ENCODE results near the gene DLEC1.
A peak's percentile ranks its signal among the peaks of the same experiment; 100 is the strongest.

DLEC1 gene

DNA sequence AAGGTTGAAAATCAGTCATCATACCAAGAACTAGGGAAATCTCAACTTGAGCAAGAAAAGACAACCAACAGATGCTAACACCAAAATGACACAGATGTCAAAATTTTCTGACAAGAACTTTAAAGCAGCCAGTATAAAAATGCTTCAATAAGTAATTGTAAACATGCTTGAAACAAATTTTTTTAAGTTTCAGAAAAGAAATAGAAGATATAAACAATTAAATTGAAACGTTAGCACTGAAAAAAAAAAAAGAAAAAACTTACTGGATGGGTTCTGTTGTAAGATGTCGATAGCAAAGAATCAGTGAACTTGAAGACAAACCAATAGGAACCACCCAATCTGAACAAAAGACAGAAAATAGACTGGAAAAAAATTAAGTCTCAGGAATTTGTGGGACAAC lies 107.5 kb downstream of the DLEC1 start:
- in situ Hi-C loops (cut with HindIII; ENCODE audit: low pct_unique_long_range_greater_than_20kb, low sequenced_read_pairs): no loop called here
- no peak for TF ChIP-seq JUND (IDR thresholded peaks at IDR 0.05; ENCODE audit: low read depth)
- no peak for DNase-seq (ENCODE audit: low read depth in 1 of 2, low spot score in 1 of 2)

DNA sequence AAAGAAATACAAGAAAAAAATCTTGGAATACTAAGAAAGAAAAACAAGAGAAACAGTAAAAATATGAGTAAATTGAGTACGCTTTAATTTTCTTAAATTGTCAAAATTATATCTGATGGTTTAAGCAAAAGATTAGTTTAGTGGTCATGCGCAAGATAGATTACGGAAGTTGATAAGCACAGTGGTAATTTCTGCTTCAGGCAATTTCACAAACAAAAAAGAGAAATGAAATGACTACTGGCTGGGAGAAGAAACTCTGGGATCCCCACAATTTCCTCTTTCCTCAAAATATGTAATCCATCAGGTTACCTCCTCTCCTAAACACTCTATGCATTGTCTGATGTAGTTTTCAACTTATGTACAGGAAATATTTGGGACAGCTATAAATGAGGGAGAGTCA lies 108.4 kb downstream of the DLEC1 start:
- TF ChIP-seq JUND (IDR thresholded peaks at IDR 0.05; ENCODE audit: low read depth): no peak
- in situ Hi-C loops (cut with HindIII; ENCODE audit: low pct_unique_long_range_greater_than_20kb, low sequenced_read_pairs): no loop called here

DNA sequence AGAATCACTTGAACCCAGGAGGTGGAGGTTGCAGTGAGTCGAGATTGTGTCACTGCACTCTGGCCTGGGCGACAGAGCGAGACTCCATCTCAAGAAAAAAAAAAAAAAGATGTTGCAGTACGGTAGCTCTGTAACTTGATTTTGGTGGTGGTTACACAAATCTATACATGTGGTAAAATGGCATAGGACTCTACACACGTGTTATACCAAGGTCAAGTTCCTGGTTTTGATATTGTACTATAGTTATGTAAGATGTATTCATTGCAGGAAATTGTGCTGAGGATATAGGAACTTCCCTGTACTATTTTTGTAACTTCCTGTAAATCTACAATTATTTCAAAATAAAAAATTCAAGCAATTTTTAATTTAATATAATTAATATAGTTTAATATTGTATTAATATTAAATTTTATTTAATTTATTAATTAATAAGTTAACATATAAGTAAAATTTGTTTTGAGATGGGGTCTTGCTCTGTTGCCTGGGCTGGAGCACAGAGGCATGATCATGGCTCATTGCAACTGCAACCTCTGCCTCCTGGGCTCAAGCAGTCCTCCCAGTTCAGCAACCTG lies 109.4 kb downstream of the DLEC1 start:
- in situ Hi-C loops (cut with HindIII; ENCODE audit: low pct_unique_long_range_greater_than_20kb, low sequenced_read_pairs): no loop called here
- DNase-seq (ENCODE audit: low read depth in 1 of 2, low spot score in 1 of 2): no peak
- TF ChIP-seq JUND (IDR thresholded peaks at IDR 0.05; ENCODE audit: low read depth): no peak

More for the DNA sequence above, 108.4 kb downstream of the DLEC1 start:
- DNase-seq (ENCODE audit: low read depth in 1 of 2, low spot score in 1 of 2): no peak

DNA sequence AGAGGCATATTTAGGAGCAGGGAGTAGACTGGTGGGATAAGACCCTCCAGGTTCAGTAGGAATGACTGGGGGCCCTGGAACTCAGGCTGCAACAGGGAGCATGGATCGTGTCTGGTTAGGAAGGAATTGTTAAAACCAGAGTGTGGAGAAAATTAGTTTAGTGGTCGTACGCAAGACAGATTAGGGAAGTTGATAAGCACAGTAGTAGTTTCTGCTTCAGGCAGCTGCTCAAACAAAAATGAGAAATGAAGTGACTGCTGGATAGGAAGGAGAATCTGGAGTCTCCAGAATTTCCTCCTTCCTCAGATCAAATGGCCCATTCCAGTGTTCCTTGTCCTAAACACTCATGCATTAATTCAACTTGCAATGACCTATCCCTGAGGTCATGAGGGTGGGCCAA lies 110.7 kb downstream of the DLEC1 start:
- TF ChIP-seq JUND (IDR thresholded peaks at IDR 0.05; ENCODE audit: low read depth): no peak
- in situ Hi-C loops (cut with HindIII; ENCODE audit: low pct_unique_long_range_greater_than_20kb, low sequenced_read_pairs): no loop called here
- DNase-seq (ENCODE audit: low read depth in 1 of 2, low spot score in 1 of 2): no peak

DNA sequence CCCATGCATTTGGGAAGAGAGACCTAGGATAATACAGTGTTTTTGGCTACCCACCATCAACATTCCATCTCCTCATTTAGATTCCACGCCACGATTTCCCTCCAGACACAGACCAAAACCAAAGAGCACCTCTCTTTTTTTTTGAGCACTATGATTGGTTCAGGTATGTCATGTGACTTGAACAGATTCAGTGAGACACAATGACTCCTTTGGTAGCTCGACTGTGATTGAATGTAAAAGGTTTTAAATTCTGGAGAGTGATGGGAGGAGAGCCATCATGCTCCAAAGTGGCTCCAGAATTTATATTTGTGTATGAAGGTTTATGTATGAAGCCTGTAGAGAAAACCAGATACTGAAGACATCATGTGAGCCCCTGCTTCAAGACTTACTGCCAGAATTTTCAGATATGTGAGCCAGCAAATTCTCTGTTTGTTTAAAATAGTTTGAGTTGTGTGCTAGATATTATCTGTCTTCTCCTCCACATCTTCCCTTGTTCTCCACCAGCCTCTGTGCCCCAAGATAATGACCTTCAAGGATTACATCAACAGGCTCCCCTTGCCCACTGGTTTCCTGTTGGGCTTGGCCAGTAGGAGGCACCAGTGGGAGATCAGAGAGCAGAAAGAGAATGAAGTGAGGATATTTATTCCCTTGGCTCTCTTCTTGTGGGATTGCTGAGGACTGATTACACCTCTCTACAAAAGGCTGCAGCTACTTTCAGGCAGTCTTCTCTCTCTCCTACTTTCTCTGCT lies 111.9 kb downstream of the DLEC1 start:
- in situ Hi-C loops (cut with HindIII; ENCODE audit: low pct_unique_long_range_greater_than_20kb, low sequenced_read_pairs): no loop called here

DNA sequence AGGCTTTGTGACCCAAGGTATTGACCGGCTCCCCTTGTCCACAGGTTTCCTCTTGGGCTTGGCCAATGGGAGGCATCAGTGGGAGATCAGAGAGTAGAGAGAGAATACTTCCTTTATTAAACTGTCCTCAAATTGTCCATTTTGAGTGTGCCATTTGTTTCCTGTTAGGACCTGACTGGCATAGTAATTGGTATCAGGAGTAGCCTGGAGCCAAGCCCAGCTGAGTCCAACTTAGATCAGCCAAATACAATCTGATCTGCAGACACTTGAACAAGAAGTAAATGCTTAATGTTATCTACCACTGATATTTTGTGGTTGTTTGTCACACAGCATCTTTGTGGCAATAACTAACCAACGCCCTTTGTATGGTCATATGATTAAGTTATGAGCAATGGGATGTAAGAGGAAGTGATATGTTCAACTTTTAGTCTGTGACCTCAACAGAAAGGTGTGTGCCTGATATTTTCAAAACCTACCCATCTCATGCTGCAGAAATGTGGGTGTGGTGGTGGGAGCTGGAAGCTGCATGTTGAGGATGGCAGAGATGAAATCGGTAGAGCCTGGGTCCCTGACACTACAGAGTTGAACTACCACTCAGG lies 112.8 kb downstream of the DLEC1 start:
- in situ Hi-C loops (cut with HindIII; ENCODE audit: low pct_unique_long_range_greater_than_20kb, low sequenced_read_pairs): no loop called here
- TF ChIP-seq JUND (IDR thresholded peaks at IDR 0.05; ENCODE audit: low read depth): no peak
- DNase-seq (ENCODE audit: low read depth in 1 of 2, low spot score in 1 of 2): no peak

More for the DNA sequence above, 111.9 kb downstream of the DLEC1 start:
- TF ChIP-seq JUND (IDR thresholded peaks at IDR 0.05; ENCODE audit: low read depth): no peak
- DNase-seq (ENCODE audit: low read depth in 1 of 2, low spot score in 1 of 2): peak in 1 of 2 experiments; percentile 42

DNA sequence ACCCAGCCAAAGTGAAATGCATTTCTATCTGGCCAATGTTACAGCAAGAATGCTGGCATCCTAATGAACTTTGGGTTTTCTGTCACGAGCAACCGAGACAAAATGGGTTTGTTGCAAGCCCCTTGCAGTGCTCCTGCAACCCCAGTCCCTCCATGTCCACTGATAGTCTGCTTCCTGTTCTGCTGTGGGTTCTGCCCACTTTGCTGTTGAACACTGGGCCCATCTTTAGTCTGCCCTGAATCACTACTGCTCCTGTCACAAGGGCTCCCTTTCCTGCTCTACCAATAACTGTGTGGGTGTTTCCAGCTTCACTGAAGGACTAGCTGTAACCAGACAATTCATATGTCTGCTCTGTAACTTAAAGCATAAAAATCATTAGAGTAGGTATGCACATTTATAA lies 113.6 kb downstream of the DLEC1 start:
- no peak for DNase-seq (ENCODE audit: low read depth in 1 of 2, low spot score in 1 of 2)
- no peak for TF ChIP-seq JUND (IDR thresholded peaks at IDR 0.05; ENCODE audit: low read depth)
- in situ Hi-C loops (cut with HindIII; ENCODE audit: low pct_unique_long_range_greater_than_20kb, low sequenced_read_pairs): no loop called here

DNA sequence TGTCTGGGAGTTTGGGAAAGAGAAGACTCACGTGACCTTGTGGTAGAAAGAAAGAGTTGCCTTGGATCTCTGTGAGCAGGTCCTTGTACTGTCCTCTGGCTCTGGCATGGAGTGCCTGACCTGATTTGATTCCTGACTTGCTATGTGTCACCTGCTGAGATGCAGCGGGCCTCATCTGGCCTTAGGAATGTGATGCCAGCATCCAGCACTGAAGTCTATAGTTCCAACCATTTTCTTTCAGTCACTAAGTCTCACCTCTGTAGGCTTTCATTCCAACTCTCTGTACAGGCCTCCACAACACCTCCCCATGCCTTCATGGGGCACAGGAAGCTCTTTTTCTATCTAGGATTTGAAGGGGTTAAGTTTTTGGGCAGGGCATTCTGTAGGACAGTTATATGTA lies 114.2 kb downstream of the DLEC1 start:
- in situ Hi-C loops (cut with HindIII; ENCODE audit: low pct_unique_long_range_greater_than_20kb, low sequenced_read_pairs): no loop called here
- no peak for DNase-seq (ENCODE audit: low read depth in 1 of 2, low spot score in 1 of 2)
- TF ChIP-seq JUND (IDR thresholded peaks at IDR 0.05; ENCODE audit: low read depth): no peak

DNA sequence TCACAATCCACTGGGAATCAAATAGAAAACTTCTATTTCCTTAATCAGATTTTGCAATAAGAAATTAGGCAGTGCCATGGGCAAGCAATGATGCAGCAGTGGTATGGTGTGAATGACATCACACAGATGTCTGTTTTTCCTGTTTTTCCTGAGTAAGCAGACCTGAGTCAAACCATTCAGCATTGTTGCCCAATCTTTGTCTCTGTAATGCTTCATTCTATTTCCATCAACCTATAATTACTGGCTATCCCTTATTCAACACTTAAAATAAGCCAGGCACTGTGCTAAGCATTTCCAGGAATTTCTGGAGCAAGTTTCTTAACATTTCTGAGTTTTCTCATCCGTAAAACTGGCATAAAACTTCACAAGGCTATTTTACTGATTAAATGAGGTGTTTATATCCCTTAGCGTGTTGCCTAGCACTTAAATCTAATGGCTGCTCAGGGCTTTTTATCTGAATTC lies 115.1 kb downstream of the DLEC1 start:
- in situ Hi-C loops (cut with HindIII; ENCODE audit: low pct_unique_long_range_greater_than_20kb, low sequenced_read_pairs): no loop called here
- TF ChIP-seq JUND (IDR thresholded peaks at IDR 0.05; ENCODE audit: low read depth): no peak
- DNase-seq (ENCODE audit: low read depth in 1 of 2, low spot score in 1 of 2): peak; percentile 25 to 87

DNA sequence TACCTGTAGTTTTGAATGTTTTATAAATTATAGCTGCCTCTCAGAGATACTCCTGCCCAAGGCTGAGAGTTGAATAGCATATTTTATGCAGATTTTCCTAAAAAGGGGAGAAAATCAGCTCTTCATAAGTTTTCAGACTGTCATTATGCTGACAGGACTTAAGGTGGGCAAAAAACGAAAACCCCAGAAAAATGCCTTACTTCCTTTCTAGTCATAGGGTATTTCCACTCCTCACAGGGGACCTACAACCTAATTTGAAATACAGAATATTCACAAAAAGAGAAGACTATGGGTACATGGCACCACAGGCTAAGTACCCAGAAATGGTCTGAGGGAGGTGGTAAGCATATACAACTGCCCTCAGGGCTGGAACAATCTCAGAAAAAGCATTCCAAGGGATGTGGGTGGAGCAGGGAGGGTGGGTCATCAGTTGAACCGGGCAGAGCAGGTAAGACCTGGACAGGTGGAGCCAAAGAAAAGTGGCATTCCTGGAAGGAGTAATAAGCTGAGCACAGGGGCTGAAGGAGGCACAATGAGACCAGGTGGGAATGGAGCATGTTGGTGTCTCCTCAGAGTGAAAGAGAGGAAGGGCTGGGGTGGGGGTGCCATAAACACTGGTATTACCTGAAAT lies 115.7 kb downstream of the DLEC1 start:
- TF ChIP-seq JUND (IDR thresholded peaks at IDR 0.05; ENCODE audit: low read depth): no peak
- in situ Hi-C loops (cut with HindIII; ENCODE audit: low pct_unique_long_range_greater_than_20kb, low sequenced_read_pairs): no loop called here
- peak in 1 of 2 experiments; percentile 31 for DNase-seq (ENCODE audit: low read depth in 1 of 2, low spot score in 1 of 2)

DNA sequence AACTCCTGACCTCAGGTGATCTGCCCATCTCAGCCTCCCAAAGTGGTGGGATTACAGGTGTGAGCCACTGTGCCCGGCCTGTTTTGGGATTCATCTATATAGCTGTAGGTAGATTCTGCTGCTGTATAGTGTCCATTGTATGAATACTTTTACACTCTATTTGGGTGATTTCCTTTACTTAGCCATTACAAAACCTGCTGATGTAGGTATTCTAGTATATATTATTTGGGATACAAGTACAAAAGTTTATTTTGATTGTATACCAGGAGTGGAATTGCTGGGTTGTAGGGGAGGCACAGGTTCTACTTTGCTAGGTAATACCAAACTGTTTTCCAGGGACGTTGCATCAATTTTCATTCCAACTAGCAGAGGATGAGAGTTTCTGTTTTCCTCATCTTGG lies 116.8 kb downstream of the DLEC1 start:
- in situ Hi-C loops (cut with HindIII; ENCODE audit: low pct_unique_long_range_greater_than_20kb, low sequenced_read_pairs): no loop called here
- TF ChIP-seq JUND (IDR thresholded peaks at IDR 0.05; ENCODE audit: low read depth): no peak
- no peak for DNase-seq (ENCODE audit: low read depth in 1 of 2, low spot score in 1 of 2)

DNA sequence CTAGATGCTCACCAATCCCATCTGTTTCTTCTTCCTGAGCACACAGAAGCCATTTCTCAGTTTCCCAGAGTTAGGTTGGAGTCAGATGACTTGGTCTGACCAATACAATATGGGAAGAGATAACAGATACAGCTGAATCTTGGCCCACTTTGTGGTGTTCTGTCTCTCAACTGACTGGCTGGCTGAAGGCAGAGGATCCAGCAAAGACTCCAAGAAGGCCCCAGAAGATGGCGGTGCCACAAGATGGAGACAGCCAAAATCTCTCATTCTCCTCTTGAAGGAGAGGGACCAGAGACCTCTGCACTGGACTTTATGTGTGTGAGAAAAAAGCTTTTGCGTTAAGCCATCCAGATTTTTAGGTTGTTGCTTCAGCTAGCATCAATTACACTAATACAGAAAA lies 118.1 kb downstream of the DLEC1 start:
- in situ Hi-C loops (cut with HindIII; ENCODE audit: low pct_unique_long_range_greater_than_20kb, low sequenced_read_pairs): no loop called here
- TF ChIP-seq JUND (IDR thresholded peaks at IDR 0.05; ENCODE audit: low read depth): no peak
- no peak for DNase-seq (ENCODE audit: low read depth in 1 of 2, low spot score in 1 of 2)

DNA sequence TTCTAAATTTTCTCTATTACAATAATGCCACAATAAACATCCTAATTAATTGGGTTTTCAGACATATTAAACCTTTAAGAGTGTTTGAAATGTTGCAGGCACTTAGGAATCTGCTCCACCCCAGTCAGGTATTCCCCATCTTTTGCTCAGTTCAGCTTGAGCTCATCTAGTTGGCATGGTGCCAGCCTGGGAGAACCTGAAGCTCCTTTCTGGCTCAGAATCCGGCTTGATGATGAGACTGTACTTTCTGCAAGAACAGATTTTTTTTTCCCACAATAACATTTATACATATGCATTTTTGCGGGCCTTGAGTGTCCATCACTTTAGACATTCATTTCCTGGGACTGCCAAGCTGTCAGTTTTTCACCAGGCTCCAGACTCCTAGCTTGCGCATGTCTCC lies 118.6 kb downstream of the DLEC1 start:
- TF ChIP-seq JUND (IDR thresholded peaks at IDR 0.05; ENCODE audit: low read depth): no peak
- DNase-seq (ENCODE audit: low read depth in 1 of 2, low spot score in 1 of 2): peak in 1 of 2 experiments; percentile 27
- in situ Hi-C loops (cut with HindIII; ENCODE audit: low pct_unique_long_range_greater_than_20kb, low sequenced_read_pairs): no loop called here

All from T47D (cell line).